Globus pallidus (tissue), 1 donor: ENCODE measurements around the gene RASGEF1C.

Experiments
- DNase-seq: peaks from one replicate; pipeline ENCODE4 v3.0.0-alpha.2; 2015; ENCODE audit warnings: low spot score

RASGEF1C gene

DNA sequence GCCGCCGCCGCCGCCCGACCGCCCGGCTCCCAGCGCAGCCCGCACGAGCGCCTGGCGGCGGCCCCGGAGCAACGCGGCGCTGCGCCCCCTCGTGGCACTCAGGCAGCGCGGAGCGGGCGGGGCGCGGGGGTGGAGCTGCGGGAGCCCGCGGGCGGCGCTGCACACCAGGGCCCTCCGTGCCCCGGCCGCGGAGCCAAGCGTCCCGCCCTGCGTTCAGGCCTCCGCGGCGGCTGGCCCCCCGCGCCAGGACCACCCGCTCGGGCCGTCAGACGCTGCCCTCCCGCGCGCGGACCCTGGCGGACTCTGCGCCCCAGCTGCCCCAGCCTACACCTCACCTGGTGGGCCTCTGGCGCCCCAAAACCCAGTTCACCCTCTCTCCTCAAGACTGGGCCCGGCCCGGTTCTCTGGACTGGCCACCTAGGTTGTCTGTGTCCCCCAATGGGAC is at the start of gene RASGEF1C:
RASGEF1C (minus strand) TSS at position 75 of the 445 bp plus-strand sequence. CDS start 71,159 bp downstream, outside the sequence.
- DNase-seq: peak; percentile 65

- DNase-seq: no peak
These were observed 44.2 kb upstream of the RASGEF1C start for GRCh38 chr5:180253036-180253824.

DNA sequence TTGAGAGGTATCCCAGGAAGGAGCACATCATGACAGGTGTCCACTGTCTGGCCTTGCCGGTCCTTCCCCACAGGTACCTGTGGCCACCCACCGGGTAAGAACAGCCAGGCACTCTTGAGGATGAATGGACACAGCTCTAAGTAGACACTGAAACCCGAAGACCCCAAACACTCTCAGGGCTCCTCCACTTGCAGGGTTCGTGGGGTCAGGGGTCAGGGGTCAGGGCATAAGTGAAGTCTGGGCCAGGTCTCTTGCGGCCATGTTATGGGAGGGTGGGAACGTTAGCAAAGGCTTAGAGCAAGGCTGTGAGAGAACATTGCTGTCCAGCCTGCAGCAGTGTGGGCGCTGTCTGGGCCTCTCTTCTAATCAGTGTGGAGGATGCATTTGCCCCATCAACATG is 42.9 kb upstream of the RASGEF1C start:
- no peak for DNase-seq

GRCh38 chr5:180251141-180251540 is 42.1 kb upstream of the RASGEF1C start:
- no peak for DNase-seq

- DNase-seq: no peak
These were observed 41.3 kb upstream of the RASGEF1C start for GRCh38 chr5:180250329-180250728.

- DNase-seq: no peak
These were observed 32.6 kb upstream of the RASGEF1C start for GRCh38 chr5:180241600-180241999.

DNA sequence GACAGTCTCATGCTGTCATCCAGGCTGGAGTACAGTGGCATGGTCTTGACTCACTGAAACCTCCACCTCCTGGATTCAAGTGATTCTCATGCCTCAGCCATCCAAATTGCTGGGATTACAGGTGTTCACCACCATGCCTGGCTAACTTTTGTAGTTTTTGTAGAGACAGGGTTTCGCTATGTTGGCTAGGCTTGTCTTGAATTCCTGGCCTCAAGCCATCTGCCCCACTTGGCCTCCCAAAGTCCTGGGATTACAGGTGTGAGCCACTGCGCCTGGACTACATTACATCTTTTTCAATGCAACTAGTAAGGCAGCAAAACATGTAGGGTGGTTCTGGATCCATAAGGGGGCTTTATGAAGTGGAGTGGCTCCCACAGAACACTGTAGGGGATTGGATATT is 29.6 kb upstream of the RASGEF1C start:
- no peak for DNase-seq

- no peak for DNase-seq
These were observed 26.8 kb upstream of the RASGEF1C start for GRCh38 chr5:180235846-180236245.

- DNase-seq: no peak
These were observed 26.1 kb upstream of the RASGEF1C start for GRCh38 chr5:180235077-180235476.

DNA sequence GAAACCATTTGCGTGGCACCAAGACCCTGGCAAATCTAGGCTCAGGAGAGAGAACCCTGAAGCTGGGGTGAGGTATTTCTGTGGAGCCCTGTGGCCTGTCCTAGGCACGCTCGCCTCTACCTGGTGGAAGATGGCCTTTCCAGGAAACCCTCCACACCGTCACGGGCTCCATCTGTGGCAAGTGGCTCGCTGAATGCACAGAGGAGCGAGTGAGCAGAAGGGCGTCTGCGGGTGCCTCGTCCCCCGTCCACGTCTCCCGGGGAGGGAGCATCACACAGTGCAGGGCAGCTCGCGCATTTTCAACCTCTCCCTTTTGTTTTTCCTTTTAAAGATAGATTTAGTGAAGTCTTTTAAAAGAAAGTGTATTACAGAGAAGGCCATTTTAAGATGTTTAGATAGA is 25.3 kb upstream of the RASGEF1C start:
- DNase-seq: no peak

GRCh38 chr5:180233729-180234128 is 24.7 kb upstream of the RASGEF1C start:
- DNase-seq: no peak

DNA sequence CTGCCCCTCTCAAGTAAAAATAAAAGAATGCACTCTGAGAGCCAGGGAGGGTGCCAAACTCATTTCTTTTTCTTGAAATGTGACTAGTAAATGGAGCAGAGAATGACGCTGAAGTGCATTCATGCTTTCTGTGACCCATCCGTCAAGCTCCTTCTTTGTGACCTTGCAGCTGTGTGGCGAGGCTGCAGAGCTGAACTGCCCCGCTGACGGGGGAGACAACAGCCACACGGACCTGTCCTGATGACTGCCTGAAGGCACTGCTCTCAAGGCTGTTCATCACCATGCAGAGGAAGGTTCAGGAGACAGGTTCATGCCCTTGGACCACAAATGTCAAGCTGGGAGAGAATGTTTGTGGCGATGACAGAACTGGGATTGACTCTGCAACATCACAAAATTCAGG is 21.0 kb upstream of the RASGEF1C start:
- no peak for DNase-seq

DNA sequence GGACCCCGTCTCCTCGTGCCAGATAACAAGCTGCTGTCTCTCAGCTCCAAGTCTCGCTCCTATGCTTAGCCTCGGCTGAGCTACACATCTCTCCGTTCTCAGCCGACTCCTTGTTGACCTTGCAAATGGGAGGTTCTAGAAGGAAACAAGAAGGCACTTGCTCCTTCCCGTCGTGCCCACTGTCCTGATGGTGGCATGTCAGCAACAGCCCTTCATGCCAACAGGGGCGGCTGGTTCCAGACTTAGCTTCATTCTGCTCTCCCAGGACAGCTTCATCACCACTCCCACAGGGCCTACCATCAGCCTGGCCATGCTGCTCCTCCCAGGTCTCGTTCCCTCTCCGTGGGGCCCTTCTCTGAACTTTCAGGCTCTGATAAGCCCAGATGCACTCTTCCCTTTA is 13.0 kb upstream of the RASGEF1C start:
- DNase-seq: no peak

DNA sequence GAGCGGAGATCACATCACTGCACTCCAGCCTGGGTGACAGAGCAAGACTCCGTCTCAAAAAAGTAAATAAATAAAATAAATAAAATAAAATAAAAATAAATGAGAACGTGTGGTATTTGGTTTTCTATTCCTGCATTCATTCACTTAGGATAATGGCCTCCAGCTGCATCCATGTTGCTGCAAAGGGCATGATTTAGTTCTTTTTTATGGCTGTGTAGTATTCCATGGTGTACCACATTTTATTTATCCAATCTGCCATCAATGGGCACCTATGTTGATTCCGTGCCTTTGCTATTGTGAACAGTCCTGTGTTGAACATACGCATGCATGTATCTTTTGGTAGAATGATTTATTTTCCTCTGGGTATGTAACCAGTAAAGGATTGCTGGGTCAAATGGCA is 8.8 kb upstream of the RASGEF1C start:
- no peak for DNase-seq

GRCh38 chr5:180216646-180217171 is 7.7 kb upstream of the RASGEF1C start:
- DNase-seq: no peak

DNA sequence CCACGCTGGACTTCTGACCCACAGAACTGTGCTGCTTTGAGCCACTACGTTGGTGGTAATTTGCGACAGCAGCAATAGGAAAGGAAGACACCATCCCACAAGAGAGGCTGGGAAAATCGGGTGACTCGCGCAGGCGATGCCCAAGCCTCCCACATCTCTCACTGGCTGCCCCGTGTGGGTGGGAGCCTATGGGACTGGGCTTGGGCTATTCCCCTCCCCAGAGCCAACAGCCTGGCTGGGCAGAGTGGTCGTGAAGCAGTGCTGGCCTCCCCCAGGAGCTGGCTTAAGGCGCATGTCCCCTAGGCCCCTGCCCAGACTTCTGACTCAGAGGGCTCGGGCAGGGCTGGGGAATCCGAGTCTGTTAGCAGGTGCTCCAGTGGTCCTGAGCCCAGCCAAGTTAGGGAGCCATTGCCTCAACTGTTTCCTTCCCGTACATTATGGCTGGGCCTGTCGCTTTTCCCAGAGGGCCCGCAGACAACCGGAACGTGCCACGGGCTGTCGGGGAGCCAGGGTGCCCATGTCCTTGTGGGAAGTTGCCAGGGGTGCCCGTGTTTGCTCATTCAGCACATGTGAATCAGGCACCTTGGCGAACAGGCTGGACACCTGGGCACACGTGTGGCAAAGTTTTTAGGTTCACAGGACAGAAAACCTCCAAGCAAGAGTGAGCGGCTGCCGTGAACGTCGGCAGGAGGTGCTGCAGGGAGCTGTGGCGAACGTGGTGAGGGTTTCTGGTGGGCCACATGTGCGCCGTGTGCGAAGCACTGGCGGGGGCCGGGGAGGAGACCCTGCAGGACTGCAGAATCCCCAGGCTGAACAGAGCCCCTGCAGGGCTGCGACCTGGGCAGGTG is 7.0 kb upstream of the RASGEF1C start:
- DNase-seq: no peak

GRCh38 chr5:180214870-180215770 is 6.1 kb upstream of the RASGEF1C start:
- no peak for DNase-seq

- DNase-seq: no peak
These were observed 4.7 kb upstream of the RASGEF1C start for GRCh38 chr5:180213657-180214207.

- no peak for DNase-seq
These were observed 4.2 kb upstream of the RASGEF1C start for GRCh38 chr5:180213256-180213600.

DNA sequence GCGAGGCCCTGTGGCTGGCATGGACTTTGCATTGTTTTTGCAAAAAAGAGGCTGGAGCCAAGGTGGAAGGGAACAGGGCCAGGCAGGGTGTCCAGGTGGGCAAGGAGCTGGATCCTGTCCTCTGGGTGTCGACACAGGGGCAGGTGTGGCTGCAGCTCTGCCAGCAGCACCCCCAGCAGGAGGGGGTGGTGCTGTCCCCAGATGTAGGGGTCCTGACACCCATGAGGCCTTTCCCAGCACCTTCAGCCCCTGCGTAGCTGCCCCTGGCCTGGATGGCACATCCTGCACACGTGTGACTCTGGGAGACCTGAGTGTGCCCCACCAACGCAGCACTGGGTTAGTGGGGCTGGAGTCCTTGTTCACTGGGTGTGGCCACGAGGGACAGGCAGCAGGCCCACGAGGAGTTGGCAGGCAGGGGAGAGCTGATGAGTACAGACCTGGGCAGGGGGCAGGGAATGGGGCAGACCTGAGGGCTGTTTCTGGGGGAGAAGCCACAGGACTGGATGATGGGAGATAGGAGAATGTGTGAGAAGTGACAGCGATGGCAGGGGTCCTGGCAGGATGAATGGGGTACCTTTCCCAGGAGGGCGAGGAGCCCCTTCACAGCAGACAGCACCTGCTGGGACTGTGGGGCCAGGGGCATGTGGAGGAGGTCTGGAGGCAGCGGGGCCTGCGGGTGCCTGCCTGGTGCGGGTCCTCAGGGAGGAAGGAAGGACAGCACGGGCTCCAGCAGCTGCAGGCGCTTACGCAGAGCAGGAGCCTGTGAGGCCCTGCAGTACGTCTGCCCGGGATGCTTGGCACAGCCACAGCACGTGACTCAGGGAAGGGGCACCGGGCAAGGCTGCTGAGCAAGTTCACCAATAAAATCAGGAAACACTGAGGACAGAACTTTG is 3.6 kb upstream of the RASGEF1C start:
- DNase-seq: no peak

DNA sequence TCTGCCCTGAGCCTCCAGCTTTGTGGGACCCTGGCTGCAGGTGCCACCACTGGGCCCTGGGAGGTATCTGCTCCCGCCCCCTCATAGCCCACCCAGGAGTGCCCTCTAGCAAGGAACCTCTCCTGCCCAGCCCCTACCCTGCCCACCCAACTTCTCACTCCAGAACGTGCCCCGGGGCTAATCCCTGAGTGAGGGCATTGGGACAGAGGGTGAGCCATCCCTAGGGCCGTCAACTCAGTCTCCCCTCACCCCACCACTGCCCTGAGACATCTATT is 2.7 kb upstream of the RASGEF1C start:
- no peak for DNase-seq
